GM18867 (cell line): Measurements from ENCODE around the gene ILRUN.
A peak's percentile ranks its signal among the peaks of the same experiment; 100 is the strongest.
"Not testable (repeated sequence)": the region's sequence is repeated elsewhere in the genome, so short reads cannot be mapped to it uniquely, and the experiment has no call there.

Source experiments
- ATAC-seq: cut with Tn5 transposase; IDR thresholded peaks from one replicate; pipeline ENCODE4 v1.9.1; 2021; ENCODE audit warnings: mild to moderate bottlenecking, moderate library complexity; ENCODE audit not compliant: unreplicated experiment

Gene ILRUN

GRCh38 chr6:34667481-34668238 lies 28.9 kb downstream of the ILRUN start:
- no peak for ATAC-seq

- no peak for ATAC-seq
Observed at GRCh38 chr6:34665019-34665418, 31.5 kb downstream of the ILRUN start.

DNA sequence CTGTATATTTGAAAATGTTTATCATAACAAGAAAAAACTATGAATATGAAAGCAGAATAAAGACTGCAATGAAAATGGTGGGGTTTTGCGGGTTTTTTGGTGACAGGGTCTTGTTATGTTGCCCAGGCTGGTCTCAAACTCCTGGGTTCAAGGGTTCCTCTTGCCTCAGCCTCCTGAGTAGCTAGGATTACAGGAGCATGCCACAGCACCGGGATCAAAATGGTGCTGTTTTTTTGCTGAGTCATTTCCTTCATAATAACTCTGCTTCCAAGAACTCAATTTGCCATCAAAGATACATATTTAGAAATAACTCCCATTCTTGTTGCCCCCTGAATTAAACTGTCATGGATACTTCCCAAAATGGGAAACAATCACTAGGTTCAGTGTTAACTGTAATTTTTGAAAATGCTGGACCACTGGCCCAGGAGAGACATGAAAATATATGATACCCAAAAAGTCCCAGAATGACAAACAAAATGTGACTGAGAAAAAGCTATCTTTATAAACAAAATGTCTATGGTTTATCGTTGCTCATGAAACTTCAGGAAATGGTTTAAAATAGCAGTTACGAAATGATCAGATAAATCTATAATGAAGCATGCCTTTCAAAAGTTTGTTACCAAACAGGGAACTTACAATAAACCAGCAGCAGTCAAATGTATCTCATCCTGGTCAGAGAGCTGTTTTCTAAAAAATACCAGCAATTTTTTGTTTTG lies 32.2 kb downstream of the ILRUN start:
- ATAC-seq = no peak

GRCh38 chr6:34663831-34664255 lies 32.7 kb downstream of the ILRUN start:
- no peak for ATAC-seq

- ATAC-seq = no peak
Observed at GRCh38 chr6:34663371-34663770, 33.2 kb downstream of the ILRUN start.

DNA sequence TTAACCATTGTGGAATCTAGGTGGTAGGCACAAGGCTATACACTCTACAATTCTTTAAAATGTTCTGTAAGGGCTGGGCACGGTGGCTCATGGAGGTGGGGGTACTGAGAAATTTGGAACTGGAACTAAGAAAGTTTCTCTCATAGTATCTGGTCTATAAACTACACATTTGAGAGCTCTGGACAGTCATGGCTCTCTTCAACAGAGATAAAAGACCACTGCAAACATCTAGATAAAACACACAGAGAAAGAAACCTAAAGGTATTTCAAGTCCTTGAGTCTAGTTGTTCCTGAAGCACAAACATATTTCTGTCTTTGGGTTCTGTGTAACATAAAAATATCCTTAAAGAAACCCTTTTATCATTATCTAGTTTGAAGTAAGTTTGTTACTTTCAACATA lies 35.2 kb downstream of the ILRUN start:
- no peak for ATAC-seq

DNA sequence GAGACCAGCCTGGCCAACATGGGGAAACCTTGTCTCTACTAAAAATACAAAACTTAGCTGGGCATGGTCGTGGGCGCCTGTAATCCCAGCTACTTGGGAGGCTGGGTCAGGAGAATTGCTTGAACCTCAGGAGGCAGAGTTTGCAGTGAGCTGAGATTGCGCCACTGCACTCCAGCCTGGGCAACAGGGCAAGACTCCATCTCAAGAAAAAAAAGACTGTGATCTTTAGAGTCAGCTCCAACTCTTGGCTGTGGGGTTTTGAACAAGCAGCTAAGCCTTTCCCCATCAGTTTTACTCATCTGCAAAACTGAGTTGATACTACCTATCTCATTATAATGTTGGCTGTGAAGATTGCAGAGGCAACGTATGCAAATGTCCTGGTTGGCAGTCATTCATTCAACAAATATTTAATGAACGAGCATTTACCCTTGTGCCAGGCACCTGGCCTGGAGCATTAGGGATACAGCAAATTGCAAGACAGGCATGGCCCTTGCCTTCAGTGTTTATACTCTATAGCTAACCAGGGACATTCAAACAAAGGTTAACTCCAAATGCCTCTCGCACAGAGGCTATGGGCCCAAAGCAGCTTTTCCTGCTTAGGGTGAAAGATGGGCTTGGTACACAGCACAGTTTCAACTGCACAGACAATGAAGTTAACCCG lies 37.8 kb downstream of the ILRUN start:
- ATAC-seq = no peak

- ATAC-seq = not testable (repeated sequence)
Observed at GRCh38 chr6:34657979-34658480, 38.5 kb downstream of the ILRUN start.

DNA sequence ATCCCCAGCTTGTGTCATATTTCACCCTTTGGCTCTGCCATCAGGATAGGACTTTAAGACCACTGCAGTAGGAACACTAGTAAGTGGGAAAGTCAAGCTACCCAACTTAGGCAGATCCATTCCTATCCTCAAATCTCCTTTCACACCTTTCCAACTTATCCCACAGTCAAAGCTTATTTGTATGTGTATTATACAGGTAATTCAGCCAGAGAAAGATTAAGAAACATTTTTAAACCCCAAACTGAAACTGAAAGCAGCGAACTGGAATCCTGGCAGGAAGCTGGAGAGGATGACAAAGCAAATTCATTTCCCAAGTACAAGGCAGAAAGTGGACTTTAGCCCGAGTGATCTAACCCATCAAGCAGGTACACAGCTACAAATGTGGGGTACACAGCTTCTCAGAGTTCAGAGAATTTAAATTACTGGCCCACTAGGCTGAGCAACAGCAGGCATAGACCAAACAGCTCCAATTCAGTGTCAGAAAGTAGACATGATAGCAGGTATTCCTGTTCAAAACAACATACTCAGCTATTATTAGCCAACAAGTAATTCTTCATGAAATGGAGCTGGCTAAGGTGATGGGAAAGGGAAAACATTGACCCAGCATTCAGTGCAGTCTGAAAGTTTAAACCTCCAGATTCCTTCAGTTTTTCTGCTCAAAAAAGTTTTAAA lies 39.1 kb downstream of the ILRUN start:
- no peak for ATAC-seq

DNA sequence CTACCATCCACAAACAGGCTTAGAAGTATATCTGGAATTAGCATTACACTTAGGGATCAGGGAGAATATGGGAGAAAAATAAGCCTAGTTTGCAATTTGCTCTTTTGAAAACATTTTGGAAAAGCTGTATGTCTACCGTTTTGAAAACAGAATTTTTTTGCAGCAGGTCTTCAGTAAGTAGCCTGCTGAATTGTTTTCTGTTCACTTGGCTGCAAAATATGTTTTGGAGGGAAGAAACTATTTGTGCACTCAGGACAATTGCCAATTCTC lies 39.6 kb downstream of the ILRUN start:
- ATAC-seq = no peak

- ATAC-seq = peak; percentile 86
Observed at GRCh38 chr6:34656378-34657036, 40.1 kb downstream of the ILRUN start.

DNA sequence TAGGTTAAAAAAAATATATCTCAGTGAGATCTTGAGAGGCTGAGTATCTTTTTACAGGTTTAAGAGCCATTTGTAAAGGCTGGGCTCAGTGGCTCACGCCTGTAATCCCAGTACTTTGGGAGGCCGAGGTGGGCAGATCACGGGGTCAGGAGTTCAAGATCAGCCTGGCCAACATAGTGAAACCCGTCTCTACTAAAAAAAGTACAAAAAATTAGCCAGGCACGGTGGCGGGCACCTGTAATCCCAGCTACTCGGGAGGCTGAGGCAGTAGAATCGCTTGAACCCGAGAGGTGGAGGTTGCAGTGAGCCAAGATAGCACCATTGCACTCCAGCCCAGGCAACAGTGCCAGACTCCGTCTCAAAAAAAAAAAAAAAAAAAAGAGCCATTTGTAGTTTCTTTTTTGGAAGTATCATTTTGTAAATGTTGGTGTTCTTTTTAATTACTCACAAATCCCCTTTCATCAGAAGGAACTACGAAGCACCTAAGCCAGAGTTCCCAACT lies 40.6 kb downstream of the ILRUN start:
- peak; percentile 0 for ATAC-seq

DNA sequence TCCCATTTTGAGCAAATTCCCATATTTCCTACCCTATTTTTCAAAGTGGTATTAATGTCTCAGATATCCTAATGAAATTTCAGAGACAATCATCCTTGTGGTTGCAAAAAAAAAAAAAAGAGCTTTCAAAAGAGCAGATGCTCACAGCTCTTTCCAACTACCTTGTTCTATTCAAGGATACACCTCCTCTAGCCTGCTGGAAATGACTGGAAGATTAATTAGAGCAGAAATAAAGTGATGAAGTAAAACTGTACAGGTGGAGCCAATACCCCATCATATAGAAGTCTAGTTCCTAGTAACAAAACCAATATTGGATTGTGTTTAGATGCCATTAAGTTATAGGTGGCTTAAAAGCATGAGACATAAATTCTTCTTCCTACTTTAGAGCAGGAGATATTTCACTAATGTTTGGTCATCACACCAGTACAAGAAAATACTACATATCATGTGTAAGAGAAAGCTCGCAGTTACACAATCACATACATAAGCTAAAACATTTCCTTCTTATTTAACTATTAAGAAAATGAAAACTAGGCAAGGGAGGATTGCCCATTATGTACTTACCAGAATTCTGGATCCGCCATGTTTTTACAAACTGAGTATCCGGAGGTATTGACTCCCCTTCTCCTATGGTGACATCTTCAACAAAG lies 42.4 kb downstream of the ILRUN start:
- no peak for ATAC-seq

DNA sequence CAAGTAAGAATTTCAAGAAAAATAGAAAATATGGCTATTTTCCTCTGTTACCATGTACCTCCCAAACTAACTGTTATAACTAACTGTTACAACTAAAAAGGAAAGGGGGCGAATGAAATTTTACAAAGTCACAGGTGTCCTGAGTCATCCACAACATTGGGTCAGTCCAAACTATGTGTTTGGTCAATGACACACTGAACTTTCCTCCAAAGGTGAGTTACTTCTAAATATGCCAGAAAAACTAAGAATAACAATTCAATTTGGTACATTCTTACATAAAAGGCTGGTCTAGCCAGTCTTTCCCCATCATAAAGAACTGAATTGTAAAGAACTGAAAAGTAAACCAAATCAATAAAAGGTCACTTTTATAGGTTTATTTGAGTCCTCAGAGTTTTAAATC lies 44.3 kb downstream of the ILRUN start:
- no peak for ATAC-seq

DNA sequence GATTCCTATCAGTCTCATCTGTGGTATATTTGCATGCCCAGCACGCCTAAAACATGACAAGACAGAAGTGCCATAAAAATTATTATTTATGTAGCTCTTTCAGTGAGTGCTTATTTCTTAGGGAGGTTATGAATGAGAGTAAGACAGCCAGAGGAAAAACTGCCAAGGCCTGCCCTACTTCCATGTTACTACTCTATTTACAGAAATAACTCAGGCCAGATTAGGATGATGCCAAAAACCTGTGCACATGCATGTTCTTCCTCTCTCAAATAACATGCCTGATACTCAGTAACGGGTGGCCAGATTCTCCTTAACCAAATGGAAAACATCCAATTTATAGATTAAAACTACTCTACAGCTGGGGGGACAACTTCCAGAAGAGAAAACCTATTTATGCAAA lies 45.7 kb downstream of the ILRUN start:
- ATAC-seq = no peak

DNA sequence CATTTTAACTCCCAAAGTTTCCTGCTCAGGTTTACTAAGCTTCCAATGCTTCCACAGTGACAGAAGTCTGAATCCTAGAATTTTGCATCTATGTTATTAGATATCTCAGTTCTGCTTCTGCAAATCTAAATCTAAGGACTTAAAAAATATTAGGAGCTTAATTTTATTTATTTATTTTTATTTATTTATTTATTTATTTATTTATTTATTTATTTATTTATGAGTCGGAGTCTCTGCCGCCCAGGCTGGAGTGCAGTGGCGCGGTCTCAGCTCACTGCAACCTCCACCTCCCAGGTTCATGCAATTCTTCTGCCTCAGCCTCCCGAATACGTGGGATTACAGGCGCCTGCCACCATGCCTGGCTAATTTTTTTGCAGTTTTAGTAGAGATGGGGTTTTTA lies 46.3 kb downstream of the ILRUN start:
- ATAC-seq = not testable (repeated sequence)

GRCh38 chr6:34648806-34649205 lies 47.8 kb downstream of the ILRUN start:
- no peak for ATAC-seq
